Endodermal cell (in vitro differentiated cells): ENCODE data around the gene INF2. TPM values are rescaled to one million over a fixed set of nuclear protein-coding genes. Genes with fewer than 3 reads are reported as not detected.

ENCODE experiments used
- DNase-seq: peaks from one replicate; pipeline ENCODE4 v3.0.0-alpha.2; 2017
- H3K27ac ChIP-seq: 2 replicates; pipeline ENCODE4 v1.5.1; 2013; ENCODE audit warnings: mild to moderate bottlenecking, low read depth, low read length, moderate library complexity
- H3K27me3 ChIP-seq: 2 replicates; pipeline ENCODE4 v1.6.1; 2013; ENCODE audit warnings: mild to moderate bottlenecking, low read length, moderate library complexity; ENCODE audit not compliant: insufficient read depth, control insufficient read depth, poor library complexity, severe bottlenecking
- H3K36me3 ChIP-seq: 2 replicates; pipeline ENCODE4 v1.7.0; 2013; ENCODE audit warnings: mild to moderate bottlenecking, low read length, moderate library complexity; ENCODE audit not compliant: control insufficient read depth, insufficient read depth
- H3K4me1 ChIP-seq: one replicate; pipeline ENCODE4 v1.7.0; 2013; ENCODE audit warnings: low read length; ENCODE audit not compliant: control insufficient read depth, insufficient read depth
- H3K4me3 ChIP-seq: 2 replicates; pipeline ENCODE4 v1.5.1; 2013; ENCODE audit warnings: mild to moderate bottlenecking, low read length, moderate library complexity
- H3K9ac ChIP-seq: 2 replicates; pipeline ENCODE4 v1.6.1; 2013; ENCODE audit warnings: mild to moderate bottlenecking, low read length, moderate library complexity; ENCODE audit not compliant: poor library complexity, severe bottlenecking; ENCODE audit errors: extremely low read depth
- H3K9me3 ChIP-seq: 2 replicates; pipeline ENCODE4 v1.6.1; 2013; ENCODE audit warnings: mild to moderate bottlenecking, low read length, moderate library complexity; ENCODE audit not compliant: control insufficient read depth
- H3K27ac Mint-ChIP-seq: 2 replicates; pipeline ENCODE4 v1.8.0; 2020; ENCODE audit warnings: mixed read lengths
- H3K27me3 Mint-ChIP-seq: 2 replicates; pipeline ENCODE4 v1.8.0; 2021; ENCODE audit warnings: mild to moderate bottlenecking, mixed read lengths; ENCODE audit not compliant: insufficient read depth
- H3K36me3 Mint-ChIP-seq: 2 replicates; pipeline ENCODE4 v1.8.0; 2020; ENCODE audit warnings: low read depth, mixed read lengths
- H3K4me1 Mint-ChIP-seq: 2 replicates; pipeline ENCODE4 v1.8.0; 2020; ENCODE audit warnings: mixed read lengths
- H3K4me3 Mint-ChIP-seq: 2 replicates; pipeline ENCODE4 v1.8.0; 2020; ENCODE audit warnings: mild to moderate bottlenecking, moderate library complexity, mixed read lengths
- H3K9me3 Mint-ChIP-seq: 2 replicates; pipeline ENCODE4 v1.8.0; 2020; ENCODE audit warnings: mild to moderate bottlenecking, mixed read lengths
- CTCF ChIP-seq: fragments of 200-600 bp; sonication (generic); conservative IDR thresholded peaks from 2 replicates; pipeline ENCODE4 v1.5.0; 2021; ENCODE audit warnings: antibody characterized with exemption, mild to moderate bottlenecking
- WGBS, 2 experiments: methylation state at CpG; one replicate each; pipeline versions ENCODE4 v1.1.5 to v1.1.7; 2013; ENCODE audit warnings: missing lambda C conversion rate in 2 of 2, mixed read lengths in 1 of 2; ENCODE audit not compliant: insufficient coverage in 1 of 2, insufficient read length in 1 of 2; 5-methylcytosine and 5-hydroxymethylcytosine counted together
- long read RNA-seq, 4 experiments: library from polyadenylated mRNA in 2 of 4; library from RNA in 1 of 4; library from capped mRNA in 1 of 4; stranded (forward) in 3 of 4; unstranded in 1 of 4; transcript quantifications; one replicate each; pipeline ENCODE4 v2.0.0, GENCODE V29; 2020 to 2021; ENCODE audit warnings: inconsistent platforms in 1 of 4
- polyA plus RNA-seq, 2 experiments: library from polyadenylated mRNA; stranded (reverse); fragments of 50-300 nt; gene quantifications; one replicate each; pipeline ENCODE4 v1.2.3, GENCODE V29; 2013
- total RNA-seq, 2 donors: library from RNA; stranded (reverse); fragmentation: NEBNext Ultra II Directional in 1 of 2; extraction: Animal tissue kit (Norgen Biotek cat#: 25700) in 1 of 2; gene quantifications; 2 replicates in 1 of 2; 3 replicates in 1 of 2; pipeline ENCODE4 v1.2.1, GENCODE V29; 2021

INF2 gene
- 100 to 1,000 TPM in 1 of 2 donors, 10 to 100 TPM in 1; 99.7 to 114 TPM for total RNA-seq
- 35.2 TPM for polyA plus RNA-seq (2013, experiment 1 of 2)
- polyA plus RNA-seq (2013, experiment 2 of 2): 35.8 TPM
- long read RNA-seq, experiment 1, partial matches to known transcripts: 12 of 29 reads
- long read RNA-seq, experiment 1, other reads (novel, unspliced or antisense): 13 of 29 reads
- long read RNA-seq, experiment 2, transcript INF2-204 (5 exons, 1,689 nt): major isoform, 9 of 34 reads
- long read RNA-seq, experiment 2, partial matches to known transcripts: 15 of 34 reads
- long read RNA-seq, experiment 2, other reads (novel, unspliced or antisense): 10 of 34 reads
- long read RNA-seq, experiment 3, transcript INF2-204 (5 exons, 1,689 nt): major isoform, 61 of 101 reads
- long read RNA-seq, experiment 3, partial matches to known transcripts: 28 of 101 reads
- long read RNA-seq, experiment 3, other reads (novel, unspliced or antisense): 12 of 101 reads
- long read RNA-seq, experiment 4, partial matches to known transcripts: 1 of 1 reads
- long read RNA-seq, experiment 4, other reads (novel, unspliced or antisense): 0 of 1 reads

DNA sequence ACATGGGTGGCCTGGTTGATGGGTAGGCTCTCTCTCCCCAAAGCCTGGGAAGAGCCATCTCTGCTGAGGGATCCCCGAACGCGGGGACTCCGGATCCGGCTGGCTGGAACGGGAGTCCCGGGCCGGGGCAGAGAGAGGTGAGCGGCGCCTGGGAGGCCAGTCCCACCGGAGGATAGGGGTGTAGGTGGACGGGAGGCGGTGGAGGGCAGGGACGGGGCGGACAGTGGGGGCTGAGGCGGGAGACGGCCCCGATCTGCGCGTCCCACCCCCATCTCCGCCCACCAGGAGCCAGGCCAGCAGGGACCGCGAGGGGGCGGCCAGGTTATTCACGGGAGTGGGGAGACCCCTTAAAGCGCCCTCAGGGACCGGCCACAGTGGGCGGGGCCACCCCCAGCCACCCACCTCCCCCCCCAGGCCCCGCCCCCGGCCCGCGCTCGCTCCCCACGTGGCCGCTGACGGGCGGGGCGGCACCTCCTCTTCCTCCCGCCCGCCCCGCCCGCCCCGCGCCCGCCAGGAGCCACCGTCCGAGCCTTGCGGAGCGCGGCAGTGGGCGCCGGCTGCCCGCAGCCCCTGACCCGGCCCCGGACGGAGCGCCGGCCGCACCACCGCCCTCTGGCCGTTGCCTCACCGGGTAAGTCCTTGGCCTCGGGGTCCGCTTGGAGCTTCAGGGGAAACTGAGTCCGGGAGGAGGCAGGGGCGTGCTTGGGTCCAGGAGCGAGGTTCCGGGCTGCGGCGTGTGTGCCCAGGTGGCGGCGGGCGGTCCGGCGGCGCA lies at the start of gene INF2:
TSS of gene INF2 (plus strand) at position 510 of the 772 bp plus-strand sequence. CDS start 11,748 bp downstream, outside the sequence.
- Histone ChIP-seq H3K9ac (peak within 1 kb of the TSS; percentile 59), H3K36me3 (peaks cover 5% of the 10 kb centered on the region), H3K4me1 (peaks cover 21% of the 10 kb centered on the region), H3K27me3 (no peaks in the 10 kb centered on the region), H3K4me3 (peak within 1 kb of the TSS; percentile 90), H3K27ac (no peak within 1 kb of the TSS), H3K9me3 (no peaks in the 10 kb centered on the region)
- Mint-ChIP-seq H3K27me3 (no peaks in the 10 kb centered on the region), H3K36me3 (no peaks in the 10 kb centered on the region), H3K4me3 (peak within 1 kb of the TSS; percentile 62), H3K27ac (no peak within 1 kb of the TSS), H3K9me3 (peaks cover 7% of the 10 kb centered on the region), H3K4me1 (peaks cover 16% of the 10 kb centered on the region)
- TF ChIP-seq CTCF: peak; percentile 22
- DNase-seq: peak; percentile 88
- WGBS, 2 experiments: 6 to 10% methylated on average over 11 to 63 of the region's 76 CpGs

- no peaks in the 10 kb centered on the region for H3K9me3 ChIP-seq
- peaks cover under 1% of the 10 kb centered on the region for H3K36me3 Mint-ChIP-seq
- no peak overlapping the region for H3K4me3 Mint-ChIP-seq
- H3K4me3 ChIP-seq: no peak overlapping the region
- H3K4me1 Mint-ChIP-seq: peaks cover 25% of the 10 kb centered on the region
- DNase-seq: peak; percentile 95
- no peak overlapping the region for H3K27ac Mint-ChIP-seq
- H3K4me1 ChIP-seq: peaks cover 7% of the 10 kb centered on the region
- H3K27ac ChIP-seq: no peak overlapping the region
- no peak overlapping the region for H3K9ac ChIP-seq
- WGBS, 2 experiments: 15 to 16% methylated on average over 14 to 24 of the region's 24 CpGs
- TF ChIP-seq CTCF: peak; percentile 98
- no peaks in the 10 kb centered on the region for H3K27me3 ChIP-seq
- no peaks in the 10 kb centered on the region for H3K36me3 ChIP-seq
- peaks cover 5% of the 10 kb centered on the region for H3K9me3 Mint-ChIP-seq
- no peaks in the 10 kb centered on the region for H3K27me3 Mint-ChIP-seq
Measured at GRCh38 chr14:104639885-104640548, 49.4 kb upstream of the INF2 start.

DNA sequence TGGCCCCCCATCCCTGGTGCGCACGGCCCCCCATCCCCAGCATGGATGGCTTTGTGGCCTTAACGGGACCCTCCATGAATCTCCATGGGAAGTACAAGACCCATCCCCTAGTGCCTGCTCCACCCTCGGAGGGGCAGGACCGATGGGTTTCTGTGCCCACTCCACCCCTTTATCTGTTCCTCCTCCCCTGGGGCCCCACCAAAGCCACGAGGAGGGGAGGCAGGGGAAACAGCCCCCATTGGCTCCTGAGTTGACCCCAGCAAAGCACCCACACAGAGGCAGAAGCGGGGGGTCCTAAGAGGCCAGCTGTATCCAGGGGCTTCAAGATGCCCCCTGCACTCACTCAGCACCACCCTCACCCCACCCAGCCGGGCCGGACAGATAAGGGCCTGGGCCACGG lies 48.7 kb upstream of the INF2 start:
- no peak overlapping the region for H3K27ac ChIP-seq
- no peaks in the 10 kb centered on the region for H3K36me3 ChIP-seq
- Mint-ChIP-seq H3K4me3 (no peak overlapping the region), H3K27me3 (no peaks in the 10 kb centered on the region), H3K9me3 (peaks cover 10% of the 10 kb centered on the region), H3K36me3 (peaks cover 5% of the 10 kb centered on the region), H3K27ac (no peak overlapping the region), H3K4me1 (peaks cover 28% of the 10 kb centered on the region)
- no peak for TF ChIP-seq CTCF
- H3K27me3 ChIP-seq: no peaks in the 10 kb centered on the region
- DNase-seq: no peak
- peaks cover 7% of the 10 kb centered on the region for H3K4me1 ChIP-seq
- WGBS, 2 experiments: 60 to 91% methylated on average over 1 to 10 of the region's 10 CpGs
- H3K4me3 ChIP-seq: no peak overlapping the region
- H3K9me3 ChIP-seq: peaks cover 1% of the 10 kb centered on the region
- no peak overlapping the region for H3K9ac ChIP-seq
